CD4-positive, alpha-beta memory T cell (primary cell): ENCODE measurements around the gene HYAL3. TPM values are rescaled to one million over a fixed set of nuclear protein-coding genes. Genes with fewer than 3 reads are reported as not detected.

ENCODE experiments used
- CTCF ChIA-PET: fragments of 350-600 bp; sonication (Branson Sonifier 250); formaldehyde crosslinking; loops from one replicate; lab custom pipeline; 2021; ENCODE audit warnings: inconsistent platforms; ENCODE audit not compliant: partially characterized antibody; lab: Charles Lee
- POLR2A ChIA-PET: fragments of 350-600 bp; sonication (Branson Sonifier 250); formaldehyde crosslinking; loops from one replicate; lab custom pipeline; 2021; ENCODE audit not compliant: partially characterized antibody; lab: Charles Lee
- DNase-seq, 5 donors: peaks; one replicate each; pipeline versions ENCODE4 v3.0.0 to v3.0.0-alpha.2; 2020 to 2022; ENCODE audit warnings: mixed read lengths in 1 of 5
- H3K27ac ChIP-seq: one replicate; pipeline ENCODE4 v1.7.0; 2013; ENCODE audit warnings: low read depth, low read length
- H3K27me3 ChIP-seq: 2 replicates; pipeline ENCODE4 v1.7.0; 2013; ENCODE audit warnings: mild to moderate bottlenecking, low read length, moderate library complexity; ENCODE audit not compliant: insufficient read depth
- H3K36me3 ChIP-seq: 2 replicates; pipeline ENCODE4 v1.7.0; 2013; ENCODE audit warnings: mild to moderate bottlenecking, low read length, moderate library complexity; ENCODE audit not compliant: insufficient read depth
- H3K4me1 ChIP-seq: 2 replicates; pipeline ENCODE4 v1.7.0; 2013; ENCODE audit warnings: mild to moderate bottlenecking, low read length, moderate library complexity; ENCODE audit not compliant: insufficient read depth
- H3K4me3 ChIP-seq, 2 donors: one replicate each; pipeline ENCODE4 v1.7.0; 2013; ENCODE audit warnings: low read length in 2 of 2, mild to moderate bottlenecking in 1 of 2
- H3K9me3 ChIP-seq, 2 donors: one replicate each; pipeline ENCODE4 v1.7.0; 2013; ENCODE audit warnings: low read length in 2 of 2, control low read depth in 1 of 2; ENCODE audit not compliant: control insufficient read depth in 1 of 2
- H3K27ac Mint-ChIP-seq, 7 donors: one replicate each; pipeline ENCODE4 v1.8.0; 2020 to 2021; ENCODE audit warnings: mixed read lengths in 7 of 7, mild to moderate bottlenecking in 6 of 7, inconsistent platforms in 3 of 7, moderate library complexity in 3 of 7
- H3K27me3 Mint-ChIP-seq, 2 donors: one replicate each; pipeline ENCODE4 v1.8.0; 2020 to 2021; ENCODE audit warnings: mixed read lengths in 2 of 2
- H3K36me3 Mint-ChIP-seq, 2 donors: one replicate each; pipeline ENCODE4 v1.8.0; 2020 to 2021; ENCODE audit warnings: mixed read lengths in 2 of 2, inconsistent platforms in 1 of 2, mild to moderate bottlenecking in 1 of 2
- H3K4me1 Mint-ChIP-seq, 4 donors: one replicate each; pipeline ENCODE4 v1.8.0; 2020 to 2021; ENCODE audit warnings: mixed read lengths in 4 of 4, mild to moderate bottlenecking in 1 of 4
- H3K4me3 Mint-ChIP-seq, 8 donors: one replicate each; pipeline ENCODE4 v1.8.0; 2020 to 2021; ENCODE audit warnings: mixed read lengths in 8 of 8, mild to moderate bottlenecking in 7 of 8, moderate library complexity in 6 of 8, inconsistent platforms in 3 of 8
- H3K9me3 Mint-ChIP-seq, 8 donors: one replicate each; pipeline ENCODE4 v1.8.0; 2020 to 2021; ENCODE audit warnings: mixed read lengths in 8 of 8, mild to moderate bottlenecking in 5 of 8, inconsistent platforms in 3 of 8, moderate library complexity in 1 of 8
- intact Hi-C: fragments of 100-400 bp; cut with micrococcal nuclease; formaldehyde crosslinking; loops from one replicate; pipeline ENCODE4 v1.15.1; 2023
- polyA plus RNA-seq, 2 donors: library from polyadenylated mRNA; unstranded; fragments of 300-500 nt; fragmentation: Illumina TruSeq; gene quantifications; one replicate each; pipeline ENCODE4 v1.2.3, GENCODE V29; 2021
- total RNA-seq, 2 experiments: library from RNA; stranded (reverse); gene quantifications; one replicate each; pipeline ENCODE4 v1.2.3, GENCODE V29; 2021

HYAL3 gene
- total and polyA plus RNA-seq, 4 experiments from 2014 or later: 4.4 to 7.1 (median 5.3) TPM

DNA sequence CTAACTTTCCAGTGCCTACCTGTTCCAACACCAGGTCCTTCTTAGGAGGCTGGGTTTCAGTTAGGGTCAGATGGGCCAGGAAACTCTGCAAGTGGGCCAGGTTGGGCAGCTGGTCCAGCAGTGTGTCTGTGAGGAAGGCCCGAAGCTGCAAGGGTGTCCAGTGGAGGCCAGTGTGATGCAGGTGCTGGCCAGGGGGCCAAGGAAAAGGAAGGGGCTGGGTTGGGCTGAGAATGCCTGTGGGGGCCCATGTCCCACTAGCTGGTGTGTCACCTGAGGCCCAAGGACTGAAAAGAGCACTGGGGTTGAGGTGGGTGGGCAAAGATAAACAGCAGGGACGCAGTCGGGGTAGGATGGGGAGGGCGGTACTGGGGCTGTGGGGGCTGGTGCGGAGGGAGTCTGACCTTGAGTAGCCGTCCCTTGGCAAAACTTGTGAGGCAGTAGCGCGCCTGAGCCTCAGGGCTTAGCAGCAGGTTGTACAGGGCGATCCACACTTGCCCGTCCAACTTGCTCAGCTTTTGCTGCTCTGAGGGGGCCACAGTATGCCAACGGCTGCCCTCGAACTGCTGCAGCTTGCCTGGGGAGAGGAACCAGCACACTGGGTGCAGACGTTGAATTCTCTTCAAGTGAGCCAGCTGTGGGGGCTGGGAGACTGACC lies 42.9 kb upstream of the HYAL3 start:
- H3K4me3 Mint-ChIP-seq: peak overlapping the region in 5 of 8 donors; percentile 20 to 70 (median 33)
- peaks cover 0 to 2% (median 0%) of the 10 kb centered on the region in 8 donors for H3K9me3 Mint-ChIP-seq
- Histone ChIP-seq H3K27me3 (no peaks in the 10 kb centered on the region), H3K9me3 (no peaks in the 10 kb centered on the region), H3K36me3 (no peaks in the 10 kb centered on the region), H3K27ac (no peak overlapping the region), H3K4me1 (peaks cover 60% of the 10 kb centered on the region), H3K4me3 (no peak overlapping the region)
- peaks cover 21 to 77% (median 42%) of the 10 kb centered on the region in 4 donors for H3K4me1 Mint-ChIP-seq
- peaks cover 0 to 11% of the 10 kb centered on the region in 2 donors for H3K36me3 Mint-ChIP-seq
- H3K27ac Mint-ChIP-seq: peak overlapping the region; percentile 6 to 93 (median 81)
- H3K27me3 Mint-ChIP-seq: no peaks in the 10 kb centered on the region
- ChIA-PET CTCF (interaction anchor here (1.9 kb wide), 1 partner anchor 25 kb away, joined by 4 read pairs; no protein-coding TSS in a partner anchor), POLR2A (interaction anchor here (1.5 to 23.7 kb wide), 6 partner anchors 7 to 227 kb away, joined by 3 to 595 read pairs (median 96); partner anchors contain the start of genes C3orf18, CYB561D2, HEMK1 and HYAL3)
- DNase-seq: no peak
- intact Hi-C loops: no loop called here

DNA sequence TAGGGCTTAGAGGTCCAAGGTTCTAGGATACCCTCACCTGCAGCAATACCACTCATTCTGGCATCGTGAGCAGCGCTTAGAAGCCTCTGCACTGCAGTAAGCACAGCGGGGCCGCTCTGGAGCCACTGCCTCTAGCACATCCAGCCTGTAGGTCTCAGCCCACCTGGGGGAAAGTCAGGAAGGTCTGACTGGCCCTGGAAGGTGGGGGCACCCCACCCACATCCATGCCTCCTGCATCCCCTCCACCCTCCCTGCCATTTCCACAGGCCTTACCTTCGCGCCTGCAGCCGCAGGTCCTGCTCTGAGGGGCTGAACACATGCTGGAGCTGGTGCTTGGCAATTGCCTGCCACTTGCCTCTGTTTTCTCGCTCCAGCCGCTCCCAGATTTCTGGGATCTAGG lies 42.3 kb upstream of the HYAL3 start:
- POLR2A ChIA-PET: interaction anchor here (1.1 to 23.7 kb wide), 10 partner anchors 6 to 1048 kb away, joined by 3 to 595 read pairs (median 11); partner anchors contain the start of genes C3orf18, CYB561D2, HEMK1 and HYAL2
- peaks cover 0 to 14% of the 10 kb centered on the region in 2 donors for H3K36me3 Mint-ChIP-seq
- Histone ChIP-seq H3K4me1 (peaks cover 58% of the 10 kb centered on the region), H3K27ac (peak overlapping the region; percentile 96), H3K4me3 (no peak overlapping the region), H3K27me3 (no peaks in the 10 kb centered on the region), H3K36me3 (no peaks in the 10 kb centered on the region), H3K9me3 (no peaks in the 10 kb centered on the region)
- peak overlapping the region; percentile 70 to 97 (median 81) for H3K4me3 Mint-ChIP-seq
- peak overlapping the region; percentile 81 to 93 (median 87) for H3K27ac Mint-ChIP-seq
- peaks cover 0 to 2% (median 0%) of the 10 kb centered on the region in 8 donors for H3K9me3 Mint-ChIP-seq
- H3K27me3 Mint-ChIP-seq: no peaks in the 10 kb centered on the region
- intact Hi-C loops: no loop called here
- DNase-seq: no peak
- CTCF ChIA-PET: interaction anchor here (1.7 to 5.8 kb wide), 3 partner anchors 7 to 25 kb away, joined by 4 to 84 read pairs (median 7); partner anchors contain the start of genes CYB561D2 and NPRL2
- peaks cover 23 to 78% (median 41%) of the 10 kb centered on the region in 4 donors for H3K4me1 Mint-ChIP-seq

DNA sequence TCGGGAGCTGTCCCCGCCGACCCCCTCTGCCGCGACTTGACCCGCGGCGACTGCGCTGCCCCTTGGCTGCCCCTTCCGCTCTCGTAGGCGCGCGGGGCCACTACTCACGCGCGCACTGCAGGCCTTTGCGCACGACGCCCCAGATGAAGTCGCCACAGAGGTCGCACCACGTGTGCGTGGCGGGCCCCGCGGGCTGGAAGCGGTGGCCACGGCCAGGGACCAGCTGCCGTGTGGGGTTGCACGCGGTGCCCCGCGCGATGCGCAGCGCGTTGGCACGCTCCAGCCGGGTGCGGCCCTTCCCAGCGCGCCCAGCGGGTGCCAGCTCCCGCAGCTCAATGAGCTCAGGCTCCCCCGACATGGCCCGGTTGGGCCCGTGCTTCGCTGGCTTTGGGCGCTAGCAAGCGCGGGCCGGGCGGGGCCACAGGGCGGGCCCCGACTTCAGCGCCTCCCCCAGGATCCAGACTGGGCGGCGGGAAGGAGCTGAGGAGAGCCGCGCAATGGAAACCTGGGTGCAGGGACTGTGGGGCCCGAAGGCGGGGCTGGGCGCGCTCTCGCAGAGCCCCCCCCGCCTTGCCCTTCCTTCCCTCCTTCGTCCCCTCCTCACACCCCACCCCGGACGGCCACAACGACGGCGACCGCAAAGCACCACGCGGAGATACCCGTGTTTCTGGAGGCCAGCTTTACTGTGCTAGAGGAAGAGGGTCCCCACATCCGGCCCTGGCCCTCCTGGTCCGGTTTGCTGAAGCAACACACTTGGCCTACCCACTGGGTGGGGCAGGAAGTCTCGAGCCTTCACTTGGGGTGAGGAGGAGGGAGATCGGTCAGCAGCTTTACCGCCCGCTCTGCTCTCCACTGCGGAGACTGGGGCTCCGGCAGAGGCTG lies 41.5 kb upstream of the HYAL3 start, which contains the start of gene RASSF1:
TSS of gene RASSF1 (minus strand) at position 389 of the 882 bp plus-strand sequence. CDS start at position 358, 31 bp downstream.
- DNase-seq: peak; percentile 54 to 74 (median 58)
- Mint-ChIP-seq H3K27me3 (no peaks in the 10 kb centered on the region), H3K4me3 (peak within 1 kb of the TSS; percentile 88 to 98 (median 95)), H3K27ac (peak within 1 kb of the TSS; percentile 93 to 100 (median 98)), H3K36me3 (peaks cover 0 to 16% of the 10 kb centered on the region in 2 donors), H3K9me3 (peaks cover 0 to 2% (median 0%) of the 10 kb centered on the region in 8 donors), H3K4me1 (peaks cover 26 to 78% (median 43%) of the 10 kb centered on the region in 4 donors)
- intact Hi-C loops: no loop called here
- no peaks in the 10 kb centered on the region for H3K36me3 ChIP-seq
- H3K9me3 ChIP-seq: no peaks in the 10 kb centered on the region
- CTCF ChIA-PET: interaction anchor here (0.8 to 5.8 kb wide), 6 partner anchors 8 to 209 kb away, joined by 3 to 84 read pairs (median 4); partner anchors contain the start of genes CYB561D2 and NPRL2
- H3K27me3 ChIP-seq: no peaks in the 10 kb centered on the region
- peak within 1 kb of the TSS; percentile 31 to 45 for H3K4me3 ChIP-seq
- peaks cover 62% of the 10 kb centered on the region for H3K4me1 ChIP-seq
- POLR2A ChIA-PET: interaction anchor here (1.0 to 23.7 kb wide), 13 partner anchors 5 to 1049 kb away, joined by 3 to 595 read pairs (median 8); partner anchors contain the start of genes C3orf18, CYB561D2, GNAI2 and HYAL2
- H3K27ac ChIP-seq: peak within 1 kb of the TSS; percentile 96

DNA sequence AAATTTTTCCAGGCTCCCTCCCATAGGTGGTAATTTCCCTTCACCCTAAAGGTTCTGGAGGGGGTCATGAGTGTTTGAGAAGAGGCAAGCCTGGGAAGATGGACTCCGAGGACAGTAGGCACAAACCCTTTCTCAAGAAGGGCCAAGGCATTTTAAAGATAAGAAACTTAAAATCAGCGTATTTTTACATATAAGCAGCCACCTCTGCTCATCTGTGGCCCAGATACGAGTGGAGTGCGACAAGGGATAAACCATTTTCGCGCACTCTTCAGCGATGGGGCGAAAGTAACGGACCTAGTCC lies 40.9 kb upstream of the HYAL3 start:
- Histone ChIP-seq H3K9me3 (no peaks in the 10 kb centered on the region), H3K4me3 (peak overlapping the region; percentile 31 to 34), H3K27ac (peak overlapping the region; percentile 96), H3K27me3 (no peaks in the 10 kb centered on the region), H3K4me1 (peaks cover 62% of the 10 kb centered on the region), H3K36me3 (no peaks in the 10 kb centered on the region)
- POLR2A ChIA-PET: interaction anchor here (1.0 to 23.7 kb wide), 12 partner anchors 5 to 1045 kb away, joined by 3 to 595 read pairs (median 8); partner anchors contain the start of genes C3orf18, CYB561D2, GNAI2 and HYAL2
- intact Hi-C loops: no loop called here
- CTCF ChIA-PET: interaction anchor here (0.8 to 5.8 kb wide), 6 partner anchors 8 to 209 kb away, joined by 3 to 84 read pairs (median 4); partner anchors contain the start of genes CYB561D2 and NPRL2
- H3K27ac Mint-ChIP-seq: peak overlapping the region; percentile 93 to 100 (median 98)
- peaks cover 0 to 2% (median 0%) of the 10 kb centered on the region in 8 donors for H3K9me3 Mint-ChIP-seq
- DNase-seq: no peak
- H3K36me3 Mint-ChIP-seq: peaks cover 0 to 16% of the 10 kb centered on the region in 2 donors
- peak overlapping the region; percentile 88 to 98 (median 95) for H3K4me3 Mint-ChIP-seq
- peaks cover 28 to 80% (median 44%) of the 10 kb centered on the region in 4 donors for H3K4me1 Mint-ChIP-seq
- H3K27me3 Mint-ChIP-seq: no peaks in the 10 kb centered on the region

DNA sequence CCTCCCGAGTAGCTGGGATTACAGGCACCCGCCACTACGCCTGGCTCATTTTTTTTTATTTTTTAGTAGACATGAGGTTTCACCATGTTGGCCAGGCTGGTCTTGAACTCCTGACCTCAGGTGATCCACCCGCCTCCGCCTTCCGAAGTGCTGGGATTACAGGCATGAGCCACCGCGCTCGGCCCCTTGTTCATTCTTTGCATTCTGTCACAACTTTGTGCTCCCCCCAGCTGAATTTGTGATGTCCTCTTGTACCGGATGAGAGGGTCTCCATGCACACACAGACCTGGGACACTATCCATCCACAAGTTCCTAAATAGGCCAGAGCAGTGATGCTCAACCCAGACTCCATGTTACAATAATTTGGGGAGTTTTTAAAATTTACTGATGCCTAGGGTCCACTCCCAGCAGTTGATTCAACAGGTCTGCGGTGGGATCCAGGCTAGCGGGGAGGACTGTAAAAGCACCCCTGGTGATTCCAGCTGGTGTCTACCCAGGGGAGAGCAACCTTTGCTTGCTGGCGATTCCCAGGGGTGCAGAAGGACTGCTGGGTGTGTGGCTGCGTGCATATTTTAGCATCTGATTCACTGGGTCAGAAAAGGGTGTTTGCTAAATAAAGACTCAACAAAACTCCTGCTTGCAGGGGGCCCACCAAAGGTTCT lies 40.4 kb upstream of the HYAL3 start:
- H3K36me3 ChIP-seq: no peaks in the 10 kb centered on the region
- peak overlapping the region; percentile 96 for H3K27ac ChIP-seq
- H3K9me3 ChIP-seq: no peaks in the 10 kb centered on the region
- intact Hi-C loops: loop anchor here (5.0 kb wide), 1 partner anchor 102 kb away; the partner anchor contains the start of gene GNAI2
- Mint-ChIP-seq H3K27me3 (no peaks in the 10 kb centered on the region), H3K4me3 (peak overlapping the region; percentile 88 to 98 (median 95)), H3K4me1 (peaks cover 29 to 78% (median 44%) of the 10 kb centered on the region in 4 donors), H3K27ac (peak overlapping the region; percentile 93 to 100 (median 98)), H3K36me3 (peaks cover 0 to 16% of the 10 kb centered on the region in 2 donors), H3K9me3 (peaks cover 0 to 2% (median 0%) of the 10 kb centered on the region in 8 donors)
- POLR2A ChIA-PET: interaction anchor here (1.1 to 23.7 kb wide), 10 partner anchors 4 to 228 kb away, joined by 3 to 595 read pairs (median 42); partner anchors contain the start of genes C3orf18, CYB561D2, GNAI2 and HYAL2
- no peaks in the 10 kb centered on the region for H3K27me3 ChIP-seq
- CTCF ChIA-PET: interaction anchor here (0.6 to 5.8 kb wide), 6 partner anchors 9 to 209 kb away, joined by 3 to 84 read pairs (median 4); partner anchors contain the start of genes CYB561D2 and NPRL2
- no peak for DNase-seq
- peak overlapping the region; percentile 45 to 49 for H3K4me3 ChIP-seq
- H3K4me1 ChIP-seq: peaks cover 62% of the 10 kb centered on the region

DNA sequence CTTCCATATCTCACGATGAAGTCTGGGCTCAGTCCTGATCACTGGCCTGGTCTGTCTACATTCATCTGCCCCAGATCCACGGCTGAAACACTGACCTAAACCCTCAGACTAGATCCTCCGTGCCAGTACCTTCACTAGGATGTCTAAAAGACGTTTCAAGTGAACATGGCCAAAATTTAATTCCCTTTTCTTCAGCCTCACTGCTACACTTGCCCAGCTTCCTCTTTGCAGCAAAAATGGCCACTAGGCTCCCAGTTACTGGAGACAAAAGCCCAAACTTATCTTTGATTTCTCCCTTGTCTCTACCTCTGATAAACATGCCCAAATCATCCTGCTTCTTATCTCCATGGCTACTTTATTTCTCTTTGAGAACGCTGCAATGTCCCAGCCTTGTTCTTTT lies 39.8 kb upstream of the HYAL3 start:
- Mint-ChIP-seq H3K36me3 (peaks cover 0 to 17% of the 10 kb centered on the region in 2 donors), H3K4me1 (peaks cover 36 to 82% (median 49%) of the 10 kb centered on the region in 4 donors), H3K27me3 (no peaks in the 10 kb centered on the region), H3K27ac (peak overlapping the region; percentile 93 to 100 (median 98)), H3K9me3 (peaks cover 0 to 2% (median 0%) of the 10 kb centered on the region in 8 donors), H3K4me3 (peak overlapping the region; percentile 88 to 98 (median 95))
- intact Hi-C loops: loop anchor here (5.0 kb wide), 1 partner anchor 102 kb away; the partner anchor contains the start of gene GNAI2
- peak overlapping the region; percentile 38 to 49 for H3K4me3 ChIP-seq
- H3K36me3 ChIP-seq: peaks cover 5% of the 10 kb centered on the region
- H3K27me3 ChIP-seq: no peaks in the 10 kb centered on the region
- no peak for DNase-seq
- CTCF ChIA-PET: interaction anchor here (0.7 to 5.8 kb wide), 6 partner anchors 10 to 210 kb away, joined by 3 to 84 read pairs (median 4); partner anchors contain the start of genes CYB561D2 and NPRL2
- H3K4me1 ChIP-seq: peaks cover 68% of the 10 kb centered on the region
- no peaks in the 10 kb centered on the region for H3K9me3 ChIP-seq
- POLR2A ChIA-PET: interaction anchor here (1.5 to 20.5 kb wide), 8 partner anchors 10 to 1160 kb away, joined by 4 to 595 read pairs (median 68); partner anchors contain the start of genes CYB561D2, GNAI2, HEMK1 and HYAL2
- H3K27ac ChIP-seq: peak overlapping the region; percentile 96
